NCI-H2227 (cell line): ENCODE data around the gene TMEM120A.

Source experiments
- DNase-seq: peaks from one replicate; lab custom pipeline; 2025; ENCODE audit not compliant: unreplicated experiment; lab: John Stamatoyannopoulos, UW

TMEM120A gene

GRCh38 chr7:75961218-75961617 lies 33.2 kb downstream of the TMEM120A start:
- DNase-seq: peak; percentile 12

GRCh38 chr7:75960372-75960771 lies 34.0 kb downstream of the TMEM120A start:
- no peak for DNase-seq

- DNase-seq: no peak
Observed at GRCh38 chr7:75958802-75959543, 35.4 kb downstream of the TMEM120A start.

GRCh38 chr7:75957021-75957736 lies 37.2 kb downstream of the TMEM120A start:
- no peak for DNase-seq

- DNase-seq: no peak
Observed at GRCh38 chr7:75955331-75955955, 39.0 kb downstream of the TMEM120A start.

- DNase-seq: no peak
Observed at GRCh38 chr7:75953931-75954330, 40.5 kb downstream of the TMEM120A start.

- DNase-seq: no peak
Observed at GRCh38 chr7:75953431-75953830, 41.0 kb downstream of the TMEM120A start.

GRCh38 chr7:75951506-75951905 lies 42.9 kb downstream of the TMEM120A start:
- DNase-seq: no peak

GRCh38 chr7:75950111-75950681 lies 44.2 kb downstream of the TMEM120A start:
- no peak for DNase-seq

GRCh38 chr7:75948179-75948578 lies 46.2 kb downstream of the TMEM120A start:
- DNase-seq: no peak

GRCh38 chr7:75946207-75946855 lies 48.1 kb downstream of the TMEM120A start:
- no peak for DNase-seq

- DNase-seq: no peak
Observed at GRCh38 chr7:75945297-75946168, 48.9 kb downstream of the TMEM120A start.

- no peak for DNase-seq
Observed at GRCh38 chr7:75944507-75944906, 49.9 kb downstream of the TMEM120A start.

GRCh38 chr7:75943864-75944263 lies 50.5 kb downstream of the TMEM120A start:
- no peak for DNase-seq

GRCh38 chr7:75938921-75939320 lies 55.5 kb downstream of the TMEM120A start:
- no peak for DNase-seq

- DNase-seq: no peak
Observed at GRCh38 chr7:75937958-75938786, 56.2 kb downstream of the TMEM120A start.
